Left colon (tissue), 2 donors: ENCODE measurements around the gene CXorf58. TPM values are rescaled to one million over a fixed set of nuclear protein-coding genes. Genes with fewer than 3 reads are reported as not detected.
"Not testable (repeated sequence)": the region's sequence is repeated elsewhere in the genome, so short reads cannot be mapped to it uniquely, and the experiment has no call there.

Experiments
- ATAC-seq: fragments of 200-7000 bp; cut with Tn5 transposase; one replicate; pipeline ENCODE4 v1.9.1; 2020; ENCODE audit warnings: mild to moderate bottlenecking, moderate library complexity
- DNase-seq, 2 donors: peaks; one replicate each; pipeline ENCODE4 v3.0.0-alpha.2; 2020
- intact Hi-C, 2 donors: fragments of 100-400 bp; cut with DNase I in 1 of 2; cut with micrococcal nuclease in 1 of 2; formaldehyde crosslinking; loops; one replicate each; pipeline versions ENCODE4 v1.11.2 to v1.14.0; 2022; cut with DNase I, micrococcal nuclease
- total RNA-seq, 2 donors: library from RNA; stranded (reverse); fragmentation: NEBNext Ultra II Directional; extraction: Animal tissue kit (Norgen Biotek cat#: 25700); gene quantifications; one replicate each; pipeline ENCODE4 v1.2.1, GENCODE V29; 2021
- donor health status: DM: no; HTN: no; CAD: no.
- donor health status: DM: yes; HTN: yes; CAD: no.

CXorf58 gene
- total RNA-seq, 2 donors from 2014 or later = not detected

DNA sequence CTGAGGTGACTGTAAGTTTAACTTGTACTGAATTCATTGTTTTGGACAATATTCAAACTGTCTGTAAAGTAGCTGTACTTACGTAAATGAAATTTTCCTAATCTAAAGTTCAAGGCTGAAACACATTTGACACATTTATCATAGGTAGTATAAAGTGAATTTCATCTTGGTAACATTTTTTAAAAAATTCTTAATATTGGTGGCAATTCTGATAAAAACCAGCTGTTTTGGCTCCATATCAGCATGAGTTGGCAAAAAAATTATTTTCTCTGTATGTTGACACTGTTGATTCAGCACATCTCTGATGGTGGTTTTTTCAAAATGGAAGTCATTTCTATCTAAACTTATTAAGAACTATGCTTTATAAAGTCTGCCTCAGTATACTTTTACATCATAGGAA lies 30.9 kb downstream of the CXorf58 start:
- intact Hi-C loops = no loop called here
- ATAC-seq = no peak

DNA sequence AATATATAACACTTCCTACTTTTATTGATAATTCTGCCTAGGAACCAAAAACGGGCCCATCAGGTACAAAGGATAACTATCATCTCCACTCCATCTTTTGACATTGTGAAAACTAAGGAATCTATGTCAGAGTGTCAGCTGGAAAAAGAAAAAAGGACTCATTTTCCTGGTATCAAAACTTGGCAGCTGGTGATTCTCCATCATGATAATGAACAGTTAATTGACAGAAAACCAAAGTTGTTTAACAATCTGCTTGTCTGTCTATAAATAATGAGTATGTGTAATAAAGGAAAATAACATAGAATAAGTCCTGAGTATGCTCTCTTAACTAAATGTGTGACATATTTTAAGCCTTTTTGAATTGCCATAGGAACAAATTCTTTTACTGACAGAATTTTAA lies 31.4 kb downstream of the CXorf58 start:
- intact Hi-C loops = no loop called here
- ATAC-seq (no peak), DNase-seq (no peak)

More for the DNA sequence above, 30.9 kb downstream of the CXorf58 start:
- no peak for DNase-seq

DNA sequence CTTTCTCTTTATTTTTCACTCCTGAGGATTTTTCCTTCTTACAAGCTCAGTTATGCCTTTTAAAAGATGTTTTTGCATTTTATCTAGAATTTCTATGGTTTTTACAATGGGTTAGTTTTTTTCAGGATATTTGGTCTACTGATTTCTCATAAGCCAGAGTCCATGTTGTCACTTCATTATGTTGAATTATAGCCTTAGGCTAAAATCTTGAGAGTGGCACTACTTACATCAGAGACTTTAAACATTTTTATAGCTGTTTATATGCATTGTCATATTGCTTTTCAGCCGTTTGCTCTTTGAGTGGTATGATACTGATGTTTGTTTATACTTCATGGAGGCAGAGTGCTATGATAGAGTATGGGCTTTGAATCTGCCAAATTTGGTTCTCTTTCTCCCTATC lies 36.4 kb downstream of the CXorf58 start:
- DNase-seq (no peak), ATAC-seq (no peak)
- intact Hi-C loops = no loop called here

DNA sequence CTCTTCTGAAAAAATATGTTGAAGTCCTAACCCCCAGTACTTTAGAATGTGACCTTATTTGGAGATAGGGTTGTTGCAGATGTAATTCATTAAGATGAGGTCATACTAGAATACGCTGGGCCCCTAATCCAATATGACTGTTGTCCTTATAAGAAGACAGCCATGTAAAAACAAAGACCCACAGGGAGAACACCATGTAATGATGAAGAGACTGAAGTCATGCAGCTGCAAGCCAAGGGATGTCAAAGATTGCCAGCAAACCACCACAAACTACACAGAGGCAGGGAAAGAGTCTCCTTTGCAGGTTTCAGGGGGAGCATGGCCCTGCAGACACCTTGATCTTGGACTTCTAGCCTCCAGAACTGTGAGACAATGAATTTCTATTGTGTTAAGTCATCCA lies 37.4 kb downstream of the CXorf58 start:
- ATAC-seq (no peak), DNase-seq (no peak)
- intact Hi-C loops = no loop called here

DNA sequence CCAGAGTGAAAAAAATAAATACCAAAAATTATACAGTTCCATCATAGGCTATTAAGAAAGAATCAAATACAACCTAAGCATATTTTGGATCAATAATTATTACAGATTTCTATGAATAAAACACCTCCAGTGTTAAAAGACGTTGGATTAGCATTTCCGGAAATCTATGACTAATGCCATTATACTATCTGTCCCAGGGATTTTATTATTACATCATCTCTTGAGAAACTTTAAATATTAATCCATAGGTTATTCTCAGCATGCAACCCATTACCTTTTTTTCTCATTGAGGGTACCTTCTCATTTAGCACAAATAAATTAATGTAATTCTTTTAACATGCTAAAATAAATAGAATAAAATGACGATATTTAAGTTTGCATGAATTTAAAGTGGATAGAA lies 44.6 kb downstream of the CXorf58 start:
- DNase-seq (no peak), ATAC-seq (no peak)
- intact Hi-C loops = no loop called here

DNA sequence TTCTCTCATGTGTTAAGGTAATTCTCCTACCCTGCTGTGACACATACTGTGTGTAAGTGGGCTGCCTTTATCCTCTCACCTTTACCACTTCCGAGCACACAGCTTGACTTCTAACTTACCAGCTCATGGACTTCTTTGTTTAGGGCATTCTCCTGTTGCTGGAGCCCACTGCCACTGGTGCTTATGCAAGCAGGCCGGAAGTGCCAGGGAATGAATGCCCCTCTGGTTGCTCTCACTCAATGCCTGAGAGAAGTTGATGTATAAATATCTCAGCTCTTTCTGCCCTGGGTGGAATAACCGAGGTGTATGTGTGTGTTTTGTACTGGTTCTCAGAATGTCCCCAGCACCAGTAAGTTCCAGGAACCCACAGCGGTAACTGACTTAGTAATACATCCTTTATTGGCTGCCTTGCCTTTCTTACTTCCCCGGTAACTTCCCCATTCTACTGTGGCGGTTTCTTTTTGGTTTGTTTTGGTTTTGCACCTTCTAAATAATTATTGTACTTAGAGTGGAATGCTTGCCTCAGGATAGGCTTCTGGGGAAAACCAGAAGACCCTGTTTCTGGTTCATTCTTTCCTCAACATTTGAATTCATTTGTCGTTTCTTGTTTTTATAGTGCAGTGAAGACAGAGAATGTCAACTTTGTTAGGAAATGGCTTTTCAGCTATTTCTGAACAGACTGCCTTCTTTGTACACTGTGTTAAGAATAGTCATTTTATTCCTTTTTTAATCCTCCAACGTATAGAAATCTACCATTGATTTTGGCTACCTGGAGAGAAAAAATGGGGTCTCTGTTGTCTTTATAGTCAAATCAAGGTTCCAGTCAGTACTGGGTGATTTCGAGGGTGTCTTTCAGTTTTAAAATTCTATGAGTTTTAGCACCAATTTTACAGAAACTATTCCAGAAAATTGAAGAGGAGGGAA lies 45.4 kb downstream of the CXorf58 start:
- DNase-seq (no peak), ATAC-seq (peak; percentile 47)
- intact Hi-C loops = no loop called here

DNA sequence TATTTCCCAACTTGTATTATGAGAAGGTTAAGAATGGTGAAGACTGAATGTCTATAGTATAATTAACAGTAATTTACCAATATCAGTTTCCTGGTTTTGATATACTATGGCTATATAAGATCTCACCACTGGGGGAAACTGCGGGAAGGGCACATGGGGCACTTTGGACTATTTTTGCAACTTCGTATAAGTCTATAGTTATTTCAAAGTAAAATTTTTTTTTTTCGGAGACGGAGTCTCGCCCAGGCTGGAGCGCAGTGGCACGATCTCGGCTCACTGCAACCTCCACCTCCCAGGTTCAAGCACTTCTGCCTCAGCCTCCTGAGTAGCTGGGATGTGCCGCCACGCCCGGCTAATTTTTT lies 46.1 kb downstream of the CXorf58 start:
- intact Hi-C loops = no loop called here
- DNase-seq (no peak), ATAC-seq (no peak)

DNA sequence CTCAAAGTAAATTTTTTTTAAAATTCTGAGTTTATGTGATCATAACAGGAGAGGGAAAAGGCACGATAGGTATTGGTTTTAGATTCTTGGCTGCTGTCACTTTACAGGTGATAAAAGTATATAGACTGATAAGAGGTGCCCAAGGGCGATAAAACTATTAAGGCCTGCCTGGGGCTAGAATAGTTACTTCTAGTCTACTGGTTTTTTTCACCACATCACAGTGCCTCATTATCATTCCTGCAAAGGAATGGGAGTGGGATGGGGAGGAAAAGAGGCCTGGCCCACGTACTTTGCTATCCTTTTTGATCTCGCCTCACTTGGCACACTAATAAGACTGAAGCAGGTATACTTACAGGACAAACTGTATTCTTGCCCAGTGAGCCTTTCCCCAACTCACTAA lies 46.6 kb downstream of the CXorf58 start:
- DNase-seq (no peak), ATAC-seq (peak; percentile 68)
- intact Hi-C loops = no loop called here

DNA sequence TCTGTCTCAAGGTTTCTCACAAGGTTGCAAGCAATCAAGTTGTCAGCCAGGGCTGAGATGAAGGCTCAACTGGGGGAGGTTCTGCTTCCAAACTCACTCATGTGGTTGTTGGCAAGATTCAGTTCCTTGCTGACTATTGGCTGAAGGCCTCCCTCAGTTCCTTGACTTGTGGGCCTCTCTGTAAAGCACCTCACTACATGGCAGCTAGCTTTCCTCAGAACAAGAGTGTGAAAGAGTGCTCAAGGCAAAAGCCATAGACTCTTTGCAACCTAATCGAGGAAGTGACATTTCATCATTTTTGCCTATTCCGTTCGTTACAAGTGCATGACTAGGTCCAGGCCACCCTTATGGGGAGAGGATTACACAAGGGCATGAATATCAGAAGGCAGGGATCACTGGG lies 52.0 kb downstream of the CXorf58 start:
- DNase-seq (no peak), ATAC-seq (no peak)
- intact Hi-C loops = no loop called here

DNA sequence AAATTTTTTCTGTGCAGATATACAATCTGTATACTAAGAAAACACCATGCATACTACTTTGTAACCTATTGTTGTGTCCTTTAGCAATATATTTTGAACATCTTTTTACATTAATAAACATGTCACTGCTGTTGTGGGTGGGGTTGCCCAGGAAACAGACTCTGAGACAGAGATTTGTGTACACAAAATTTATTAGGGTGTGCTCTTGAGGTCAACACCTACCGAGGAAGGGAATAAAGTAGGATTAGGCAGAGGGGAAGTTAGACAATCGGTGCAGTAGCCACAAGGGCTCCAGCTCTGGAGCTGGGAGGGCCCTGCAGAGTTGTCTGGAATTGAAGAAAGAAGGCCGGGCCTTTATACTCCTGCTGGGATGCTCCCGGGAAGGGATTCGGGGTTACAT lies 56.4 kb downstream of the CXorf58 start:
- no peak for ATAC-seq
- intact Hi-C loops = no loop called here
- DNase-seq = no peak

DNA sequence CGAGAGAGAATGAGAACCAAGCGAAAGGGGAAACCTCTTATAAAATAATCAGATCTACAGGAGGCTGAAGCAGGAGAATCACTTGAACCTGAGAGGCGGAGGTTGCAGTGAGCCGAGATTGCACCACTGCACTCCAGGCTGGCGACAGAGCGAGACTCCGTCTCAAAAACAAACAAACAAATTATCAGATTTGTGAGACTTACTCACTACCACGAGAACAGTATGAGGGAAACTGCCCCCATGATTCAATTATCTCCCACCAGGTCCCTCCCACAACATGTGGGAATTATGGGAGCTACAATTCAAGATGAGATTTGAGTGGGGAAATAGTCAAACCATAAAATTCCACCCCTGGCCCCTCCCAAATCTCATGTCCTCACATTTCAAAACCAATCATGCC lies 57.8 kb downstream of the CXorf58 start:
- DNase-seq, ATAC-seq, intact Hi-C loops: not testable (repeated sequence)

DNA sequence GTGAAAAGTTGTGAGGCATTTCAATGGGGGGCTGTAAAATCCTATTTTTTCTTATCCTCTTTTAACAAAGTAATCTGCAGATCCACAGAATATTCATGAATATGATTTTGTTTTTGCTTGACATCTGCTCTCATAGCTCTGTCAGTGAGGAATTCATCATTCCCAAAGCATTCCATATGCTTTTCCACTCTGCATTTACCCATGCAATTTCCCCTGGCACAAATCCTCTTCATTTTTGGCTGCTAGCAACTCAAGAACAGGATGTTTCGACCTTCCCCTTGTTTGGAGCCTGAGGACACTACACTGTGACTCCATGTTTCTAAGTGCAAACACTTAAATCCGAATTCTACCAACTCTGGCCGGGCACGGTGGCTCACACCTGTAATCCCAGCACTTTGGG lies 70.7 kb downstream of the CXorf58 start:
- intact Hi-C loops = no loop called here
- no peak for ATAC-seq
- no peak for DNase-seq

DNA sequence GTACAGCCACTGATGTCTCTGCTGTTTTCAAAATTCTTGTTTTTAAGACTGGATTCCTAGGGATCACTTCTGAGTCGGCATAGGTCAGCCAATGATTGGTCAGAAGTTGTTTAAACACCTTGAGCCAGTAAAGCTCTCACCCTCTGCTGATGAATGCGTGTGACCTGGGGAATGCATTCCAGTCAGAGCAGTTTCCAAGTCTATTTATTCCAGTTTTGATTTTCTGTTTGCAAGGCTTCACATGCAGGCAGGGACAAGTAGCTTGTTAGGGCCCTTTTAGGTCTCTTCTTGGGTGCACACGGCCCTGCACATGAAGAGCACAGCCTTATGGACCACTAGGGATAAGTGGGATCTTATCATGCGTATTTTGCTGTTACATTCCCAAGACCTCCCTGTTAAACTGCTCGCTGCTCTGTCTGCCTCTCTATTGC lies 72.2 kb downstream of the CXorf58 start:
- DNase-seq = no peak
- intact Hi-C loops = no loop called here
- no peak for ATAC-seq

DNA sequence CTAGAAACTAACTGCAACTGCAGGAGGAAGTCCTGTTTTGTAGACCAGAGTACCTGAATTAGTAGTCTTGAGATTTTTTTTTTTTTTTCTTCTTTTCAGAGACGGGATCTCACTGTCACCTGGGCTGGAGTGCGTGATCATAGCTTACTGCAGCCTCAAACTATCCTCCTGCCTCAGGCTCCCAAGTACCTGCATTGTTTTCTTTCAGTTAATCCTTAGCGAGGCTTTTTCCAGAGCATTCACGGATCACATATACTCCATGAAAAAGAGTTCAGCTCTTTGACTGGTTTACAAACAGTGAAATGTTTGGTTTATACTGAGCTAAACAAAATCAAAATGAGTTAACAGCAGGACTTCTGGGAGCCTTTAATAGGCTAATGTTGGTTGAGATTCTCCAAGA lies 73.4 kb downstream of the CXorf58 start:
- no peak for ATAC-seq
- intact Hi-C loops = no loop called here
- DNase-seq = no peak

DNA sequence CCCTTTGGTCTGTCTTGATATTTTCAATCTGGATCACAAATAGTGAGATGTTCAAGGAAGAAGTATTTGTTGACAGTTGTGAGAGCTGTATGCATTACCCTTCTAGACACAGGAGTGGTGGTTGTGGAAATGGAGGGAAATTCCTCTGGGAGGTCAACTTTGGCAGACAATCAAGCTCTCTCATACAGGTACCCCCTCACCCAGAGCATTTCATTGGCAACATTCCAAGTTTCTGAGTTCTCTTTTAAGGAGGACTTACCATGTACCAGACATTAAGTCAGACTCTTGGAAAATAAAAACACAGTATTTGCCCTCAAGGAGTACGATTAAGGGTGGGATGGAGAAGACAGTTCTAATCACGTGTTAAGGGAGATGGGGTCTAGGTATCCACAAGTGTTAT lies 73.9 kb downstream of the CXorf58 start:
- intact Hi-C loops = no loop called here
- ATAC-seq (no peak), DNase-seq (no peak)

DNA sequence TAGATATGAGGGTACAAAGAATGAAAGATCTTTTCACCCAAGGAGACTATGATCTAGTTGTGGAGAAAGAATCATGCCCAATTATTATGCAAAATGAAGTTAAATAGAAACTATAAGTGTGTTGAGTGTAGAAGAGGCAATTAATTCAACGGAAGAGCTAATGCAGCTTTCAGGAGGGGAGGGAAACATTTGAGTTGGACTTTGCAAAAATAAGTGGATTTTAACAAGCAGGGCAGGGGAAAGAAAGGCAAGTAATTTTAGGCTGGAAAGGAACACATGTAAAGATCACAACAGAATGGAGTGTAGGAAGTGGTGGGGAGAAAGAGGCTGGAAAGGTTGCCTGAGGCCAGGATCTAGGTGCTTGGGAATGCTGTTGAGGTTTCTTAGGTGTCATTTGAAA lies 75.1 kb downstream of the CXorf58 start:
- no peak for DNase-seq
- ATAC-seq = no peak
- intact Hi-C loops = no loop called here

Other genes with a start within 250 kb of the CXorf58 start
- 10 to 100 TPM; 39.1 to 43.3 TPM for gene PRDX4, start 240.5 kb upstream of the CXorf58 start, total RNA-seq
- 10 to 100 TPM; 22.4 to 25.9 TPM for gene ACOT9, start 164.7 kb upstream of the CXorf58 start, total RNA-seq
- 100 to 1,000 TPM; 499 to 508 TPM for gene SAT1, start 124.8 kb upstream of the CXorf58 start, total RNA-seq
- 10 to 100 TPM; 31.4 to 31.7 TPM for gene APOO, start 68 bp upstream of the CXorf58 start, total RNA-seq
- gene KLHL15, start 119.2 kb downstream of the CXorf58 start, total RNA-seq = 1 to 10 TPM; 2.9 to 3.7 TPM
- gene EIF2S3, start 146.9 kb downstream of the CXorf58 start, total RNA-seq = 100 to 1,000 TPM; 136 to 137 TPM
- 10 to 100 TPM; 41.8 to 52.3 TPM for gene ZFX, start 241.7 kb downstream of the CXorf58 start, total RNA-seq